Left renal cortex interstitium (tissue), 4 donors: ENCODE results near the gene CCDC107. TPM values are rescaled to one million over a fixed set of nuclear protein-coding genes. Genes with fewer than 3 reads are reported as not detected.

Experiments
- DNase-seq, 4 donors: peaks; one replicate each; pipeline ENCODE4 v3.0.0-alpha.2; 2013; ENCODE audit warnings: low read depth in 4 of 4, low spot score in 2 of 4, missing footprints in 1 of 4
- polyA plus RNA-seq, 4 donors: library from polyadenylated mRNA; unstranded; fragments of 120-200 nt; gene quantifications; one replicate each; pipeline ENCODE4 v1.2.1, GENCODE V29; 2013; ENCODE audit not compliant: insufficient read length in 4 of 4

The CCDC107 gene
- polyA plus RNA-seq, 4 donors, result 16.3 to 25.8 (median 19.7) TPM

DNA sequence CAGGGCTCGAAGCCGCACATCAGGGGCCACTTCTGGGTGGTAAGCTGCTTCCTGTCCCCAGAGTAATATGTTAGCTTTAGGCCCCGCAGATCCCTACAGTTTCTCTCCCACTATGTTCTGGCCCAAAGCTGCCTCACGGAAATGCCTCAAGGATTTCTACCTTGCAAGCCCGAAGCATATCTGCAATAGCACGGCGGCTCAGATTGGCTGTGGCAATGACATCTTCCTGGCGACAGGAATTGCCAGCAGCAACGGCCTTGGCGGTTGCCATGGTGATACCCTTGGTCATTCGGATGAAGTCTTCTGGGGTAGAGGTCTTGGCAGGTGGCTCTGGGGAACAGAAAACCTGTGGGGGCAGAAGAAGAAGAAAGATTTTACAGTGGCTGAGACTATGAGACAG lies 41.9 kb downstream of the CCDC107 start:
- no peak for DNase-seq

DNA sequence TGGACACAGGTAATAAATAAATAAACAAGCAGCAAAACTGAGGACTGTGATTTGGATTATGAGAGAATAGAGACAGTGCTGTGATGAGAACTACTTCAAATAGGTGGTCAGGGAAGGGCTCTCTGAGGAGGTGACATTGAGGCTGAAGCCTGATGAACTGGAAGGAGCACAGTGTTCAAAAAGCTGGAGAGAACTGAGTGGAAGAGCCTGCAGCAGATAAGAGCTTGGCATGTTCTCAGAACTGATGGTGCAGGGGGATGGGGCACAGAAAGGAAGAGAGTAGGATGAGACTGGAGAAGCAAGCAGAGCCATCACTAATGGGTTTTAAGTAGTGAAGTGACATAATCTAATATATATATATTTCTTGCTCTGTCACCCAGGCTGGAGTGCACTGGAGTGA lies 42.9 kb downstream of the CCDC107 start:
- no peak for DNase-seq

DNA sequence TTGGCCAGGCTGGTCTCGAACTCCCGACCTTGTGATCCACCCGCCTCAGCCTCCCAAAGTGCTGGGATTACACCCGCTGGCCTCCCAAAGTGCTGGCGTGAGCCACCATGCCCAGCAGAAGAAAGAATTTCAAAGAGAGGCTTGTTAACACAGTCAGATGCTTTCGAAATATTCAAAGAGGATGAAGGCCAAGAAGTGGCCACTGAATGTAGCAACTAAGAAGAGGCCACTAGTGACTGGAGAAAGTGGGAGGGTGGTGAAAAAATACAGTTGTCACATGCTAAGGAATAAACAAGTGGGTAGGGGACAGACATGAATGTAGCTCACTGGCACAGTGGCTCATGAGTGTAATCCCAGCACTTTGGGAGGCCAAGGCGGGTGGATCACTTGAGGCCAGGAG lies 44.6 kb downstream of the CCDC107 start:
- no peak for DNase-seq

DNA sequence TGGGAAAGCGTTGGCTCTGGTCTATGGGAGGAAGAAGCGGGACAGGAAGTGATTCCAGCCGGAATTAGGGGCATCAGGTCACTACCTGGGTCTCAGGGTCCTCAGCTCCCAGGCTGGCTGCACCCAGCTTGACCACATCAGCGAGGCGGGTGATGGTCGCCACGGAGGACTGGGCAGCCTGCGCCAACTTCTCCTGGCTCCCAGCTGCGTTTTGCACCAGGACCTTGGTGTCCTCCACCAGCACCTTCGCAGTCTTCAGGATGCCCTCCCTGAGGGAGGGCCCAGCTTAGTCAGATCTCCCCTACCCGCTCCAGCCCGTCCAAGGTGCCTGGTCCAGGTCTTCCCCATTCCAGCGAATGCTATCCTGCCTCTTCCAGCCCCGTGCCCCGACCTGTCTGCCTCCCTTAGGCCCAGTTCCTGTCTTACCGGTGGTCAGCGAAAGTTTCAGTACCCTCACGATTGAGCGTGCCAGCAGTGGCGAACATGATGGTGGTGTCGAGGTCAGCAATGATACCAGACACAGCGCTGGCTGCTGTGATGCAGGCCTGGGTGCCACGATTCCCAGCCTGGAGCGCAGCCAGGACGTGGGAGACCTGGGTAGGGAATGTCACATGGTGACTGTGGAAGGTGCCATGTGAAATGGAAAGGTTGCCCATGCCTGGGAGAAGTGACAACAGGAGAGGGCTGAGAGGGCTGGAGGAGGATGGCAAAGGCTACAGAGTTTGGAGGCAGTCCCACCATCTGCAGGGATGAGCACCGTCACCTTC lies 46.0 kb downstream of the CCDC107 start:
- no peak for DNase-seq

DNA sequence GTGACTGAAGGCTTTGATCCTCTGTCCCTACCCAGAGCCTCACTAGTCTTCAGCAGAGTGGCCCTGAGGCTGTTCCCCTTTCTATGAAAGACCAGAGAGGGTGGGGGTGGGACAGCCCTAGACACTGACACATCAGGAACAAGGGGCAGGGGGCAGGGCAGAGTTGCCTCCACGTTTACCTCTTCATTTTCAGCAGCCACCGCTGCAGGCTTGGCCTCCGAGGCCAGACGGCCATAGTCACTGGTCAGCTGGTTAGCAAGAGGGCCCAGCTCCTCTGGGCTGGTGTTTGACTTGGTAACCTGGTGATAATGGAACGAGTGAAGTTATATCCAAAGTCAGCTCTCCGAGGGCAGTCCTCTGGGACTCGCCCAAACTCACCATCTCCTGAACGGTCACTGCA lies 47.3 kb downstream of the CCDC107 start:
- no peak for DNase-seq

DNA sequence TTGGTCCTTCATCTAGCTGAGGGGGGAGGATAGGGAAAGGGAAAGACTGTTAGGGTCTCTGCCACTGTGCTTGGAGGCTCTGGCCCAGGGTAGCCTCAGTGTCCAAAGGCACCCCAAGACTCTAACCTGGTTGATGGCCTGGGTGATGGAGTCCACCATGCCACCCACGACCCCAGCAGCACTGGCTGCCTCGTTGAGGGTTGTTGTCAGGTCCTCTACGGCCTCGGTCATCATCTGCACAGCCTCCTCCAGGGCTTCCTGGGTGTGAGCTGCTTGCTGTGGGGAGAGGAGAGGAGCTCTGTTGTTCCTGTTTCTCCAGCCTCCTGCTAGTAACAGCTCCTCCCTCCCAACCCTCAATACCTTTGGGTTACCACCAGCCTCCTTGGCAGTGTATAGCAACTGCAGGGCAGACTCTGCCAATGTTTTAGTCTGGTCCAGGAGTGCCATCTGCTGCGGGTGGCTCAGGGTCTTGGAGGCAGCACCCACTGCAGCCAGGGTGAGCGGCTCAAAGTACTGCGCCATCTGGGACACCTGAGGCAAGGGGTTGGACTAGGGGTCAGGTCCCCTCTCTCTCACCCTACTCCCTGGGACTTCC lies 47.8 kb downstream of the CCDC107 start:
- DNase-seq, result no peak

DNA sequence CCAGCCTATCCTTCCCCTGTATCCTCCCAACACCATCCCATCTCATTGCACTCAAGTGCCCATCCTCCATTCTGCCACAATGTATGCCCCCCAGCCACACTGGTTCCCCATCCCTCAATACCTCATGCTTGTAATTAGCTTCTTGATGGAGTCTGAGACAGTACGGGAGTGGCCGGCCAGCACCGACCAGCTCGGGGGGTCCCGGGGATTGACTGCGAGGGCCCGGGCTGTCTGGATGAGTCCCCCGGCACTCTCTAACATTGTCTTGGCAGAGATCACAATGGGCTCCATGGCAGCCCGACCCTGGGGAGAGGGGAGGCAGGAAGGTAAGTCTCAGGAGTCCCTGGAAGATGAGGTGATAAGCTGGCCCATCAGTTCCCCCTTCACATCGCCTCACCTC lies 48.9 kb downstream of the CCDC107 start:
- DNase-seq, result no peak

DNA sequence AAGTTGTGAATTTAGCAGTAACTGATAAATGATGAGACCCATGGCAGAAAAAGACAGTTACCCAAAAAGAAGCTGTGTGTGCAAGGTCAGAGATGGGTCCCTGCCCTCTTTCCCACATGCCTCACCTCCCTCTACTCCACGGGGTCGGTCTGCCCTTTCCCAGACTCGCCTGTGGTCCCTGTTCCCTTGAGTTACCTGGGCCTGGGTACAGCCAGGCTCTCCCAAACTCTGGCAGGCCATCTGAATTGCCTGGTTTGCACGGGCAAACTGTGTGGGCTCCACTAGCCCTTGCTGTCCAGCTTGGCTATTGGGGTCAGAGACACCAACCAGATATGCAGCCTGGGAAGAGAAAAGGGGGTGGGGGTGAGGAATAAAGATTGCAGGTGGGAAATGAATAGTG lies 50.1 kb downstream of the CCDC107 start:
- no peak for DNase-seq

DNA sequence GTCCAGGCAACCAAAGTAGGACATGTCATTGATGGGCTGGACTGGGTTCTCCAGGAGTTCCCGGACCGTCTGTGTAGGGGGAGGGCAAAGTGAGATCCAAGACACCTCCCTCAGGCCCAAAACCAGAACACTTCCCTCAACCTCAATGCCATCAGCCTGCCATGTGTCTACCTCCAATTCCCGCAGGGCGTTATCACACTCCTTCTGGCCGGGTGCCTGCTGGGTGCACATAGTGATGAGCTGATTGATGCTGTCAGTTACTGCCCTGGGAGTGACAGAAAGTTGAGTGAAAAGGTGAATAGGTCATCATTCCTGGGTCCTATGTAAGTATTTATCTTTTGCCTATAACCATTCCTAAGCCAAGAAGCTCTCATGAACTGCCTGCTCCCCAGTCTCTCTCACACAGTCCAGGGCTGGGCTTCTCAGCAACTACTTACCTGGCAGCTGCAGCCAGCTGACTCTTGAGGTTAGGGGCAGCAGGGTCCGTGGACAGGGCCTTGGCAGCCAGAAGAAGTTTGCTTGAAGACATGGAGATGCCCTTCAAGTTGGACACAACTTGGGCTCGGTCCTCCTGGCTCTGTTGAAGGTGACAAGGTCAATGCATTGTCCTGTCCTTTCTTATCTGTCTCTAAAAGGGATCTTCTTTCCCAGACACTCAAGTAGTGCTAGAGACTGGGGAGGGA lies 52.9 kb downstream of the CCDC107 start:
- DNase-seq, result no peak

Other genes with a start within 250 kb of the CCDC107 start
- 10 to 100 TPM; 17.3 to 21.7 (median 19.7) TPM for gene RUSC2, start 168.2 kb upstream of the CCDC107 start, polyA plus RNA-seq
- gene TESK1, start 53.0 kb upstream of the CCDC107 start, polyA plus RNA-seq, result 10 to 100 TPM; 29.4 to 51.9 (median 41.7) TPM
- gene CD72, start 39.9 kb upstream of the CCDC107 start, polyA plus RNA-seq, result 1 to 10 TPM; 2.4 to 3.4 (median 2.9) TPM
- gene SIT1, start 7.4 kb upstream of the CCDC107 start, polyA plus RNA-seq, result under 1 TPM; 0.14 to 0.30 (median 0.18) TPM
- gene RMRP, start 273 bp upstream of the CCDC107 start, polyA plus RNA-seq, result not detected
- gene ARHGEF39, start 6.9 kb downstream of the CCDC107 start, polyA plus RNA-seq, result 10 to 100 TPM in 2 of 4 donors, 1 to 10 TPM in 2; 6.1 to 11.0 (median 9.9) TPM
- 1 to 10 TPM in 1 of 4 donors, under 1 TPM in 3; 0.61 to 1.2 (median 0.89) TPM for gene CA9, start 15.6 kb downstream of the CCDC107 start, polyA plus RNA-seq
- gene TPM2, start 31.6 kb downstream of the CCDC107 start, polyA plus RNA-seq, result 100 to 1,000 TPM; 127 to 206 (median 194) TPM
- gene TLN1, start 73.9 kb downstream of the CCDC107 start, polyA plus RNA-seq, result 100 to 1,000 TPM; 144 to 186 (median 174) TPM
- gene CREB3, start 74.4 kb downstream of the CCDC107 start, polyA plus RNA-seq, result 10 to 100 TPM; 38.0 to 44.0 (median 39.0) TPM
- gene GBA2, start 90.9 kb downstream of the CCDC107 start, polyA plus RNA-seq, result 100 to 1,000 TPM in 2 of 4 donors, 10 to 100 TPM in 2; 91.6 to 145 (median 116) TPM
- gene RGP1, start 91.0 kb downstream of the CCDC107 start, polyA plus RNA-seq, result 10 to 100 TPM; 26.0 to 31.0 (median 27.8) TPM
- gene MSMP, start 96.0 kb downstream of the CCDC107 start, polyA plus RNA-seq, result not detected
- gene NPR2, start 133.3 kb downstream of the CCDC107 start, polyA plus RNA-seq, result 10 to 100 TPM; 20.5 to 30.8 (median 27.7) TPM
- 1 to 10 TPM; 5.2 to 9.5 (median 6.0) TPM for gene SPAG8, start 154.0 kb downstream of the CCDC107 start, polyA plus RNA-seq
- 10 to 100 TPM; 47.6 to 70.1 (median 52.5) TPM for gene HINT2, start 156.8 kb downstream of the CCDC107 start, polyA plus RNA-seq
- gene FAM221B, start 170.4 kb downstream of the CCDC107 start, polyA plus RNA-seq, result under 1 TPM in 3 of 4 donors, not detected in 1; 0.08 to 0.60 (median 0.22) TPM
- 10 to 100 TPM; 25.6 to 39.5 (median 29.2) TPM for gene TMEM8B, start 170.9 kb downstream of the CCDC107 start, polyA plus RNA-seq
- gene OR13J1, start 212.1 kb downstream of the CCDC107 start, polyA plus RNA-seq, result not detected
- under 1 TPM in 3 of 4 donors, not detected in 1; 0.19 to 0.61 (median 0.28) TPM for gene HRCT1, start 247.9 kb downstream of the CCDC107 start, polyA plus RNA-seq